Large intestine (tissue), 3 donors: Measurements from ENCODE around the gene AQP7. TPM values are rescaled to one million over a fixed set of nuclear protein-coding genes. Genes with fewer than 3 reads are reported as not detected.
"Not testable (repeated sequence)": the region's sequence is repeated elsewhere in the genome, so short reads cannot be mapped to it uniquely, and the experiment has no call there.

Experiments used
- DNase-seq, 2 donors: peaks; one replicate each; pipeline versions ENCODE4 v3.0.0 to v3.0.0-alpha.2; 2013
- H3K27ac ChIP-seq: one replicate; pipeline ENCODE4 v1.5.1; 2013; ENCODE audit warnings: low read length
- H3K27me3 ChIP-seq: 2 replicates; pipeline ENCODE4 v1.6.1; 2013; ENCODE audit warnings: low read length; ENCODE audit not compliant: control insufficient read depth, insufficient read depth
- H3K36me3 ChIP-seq: 2 replicates; pipeline ENCODE4 v1.6.1; 2013; ENCODE audit warnings: low read length; ENCODE audit not compliant: control insufficient read depth, insufficient read depth
- H3K4me1 ChIP-seq: one replicate; pipeline ENCODE4 v1.6.1; 2013; ENCODE audit warnings: low read length; ENCODE audit not compliant: control insufficient read depth, insufficient read depth
- H3K4me3 ChIP-seq: one replicate; pipeline ENCODE4 v1.5.1; 2013; ENCODE audit warnings: low read length
- H3K9me3 ChIP-seq: one replicate; pipeline ENCODE4 v1.6.1; 2013; ENCODE audit warnings: mild to moderate bottlenecking, low read depth, low read length, moderate library complexity; ENCODE audit not compliant: control insufficient read depth
- WGBS: methylation state at CpG from one replicate; pipeline ENCODE4 v1.1.5; 2013; ENCODE audit warnings: low lambda C conversion rate; ENCODE audit not compliant: insufficient coverage; 5-methylcytosine and 5-hydroxymethylcytosine counted together
- polyA plus RNA-seq: library from polyadenylated mRNA; unstranded; fragments of 120-200 nt; gene quantifications from one replicate; pipeline ENCODE4 v1.2.1, GENCODE V29; 2013

The AQP7 gene
- polyA plus RNA-seq, 1 donor = 40.9 TPM

- H3K36me3 ChIP-seq = no peaks in the 10 kb centered on the region
- peaks cover 31% of the 10 kb centered on the region for H3K4me1 ChIP-seq
- no peak overlapping the region for H3K4me3 ChIP-seq
- H3K27ac ChIP-seq = no peak overlapping the region
- peak in 1 of 2 donors; percentile 33 for DNase-seq
- no CpG with 5 or more reads among the region's 8 CpGs for WGBS
- no peaks in the 10 kb centered on the region for H3K27me3 ChIP-seq
- no peaks in the 10 kb centered on the region for H3K9me3 ChIP-seq
These were observed 15.7 kb upstream of the AQP7 start for GRCh38 chr9:33418090-33418489.

GRCh38 chr9:33416996-33417395 lies 14.6 kb upstream of the AQP7 start:
- no peak for DNase-seq
- H3K9me3 ChIP-seq = no peaks in the 10 kb centered on the region
- H3K4me1 ChIP-seq = peaks cover 31% of the 10 kb centered on the region
- no peaks in the 10 kb centered on the region for H3K36me3 ChIP-seq
- H3K27ac ChIP-seq = peak overlapping the region; percentile 27
- no peak overlapping the region for H3K4me3 ChIP-seq
- no CpG with 5 or more reads among the region's 5 CpGs for WGBS
- no peaks in the 10 kb centered on the region for H3K27me3 ChIP-seq

DNA sequence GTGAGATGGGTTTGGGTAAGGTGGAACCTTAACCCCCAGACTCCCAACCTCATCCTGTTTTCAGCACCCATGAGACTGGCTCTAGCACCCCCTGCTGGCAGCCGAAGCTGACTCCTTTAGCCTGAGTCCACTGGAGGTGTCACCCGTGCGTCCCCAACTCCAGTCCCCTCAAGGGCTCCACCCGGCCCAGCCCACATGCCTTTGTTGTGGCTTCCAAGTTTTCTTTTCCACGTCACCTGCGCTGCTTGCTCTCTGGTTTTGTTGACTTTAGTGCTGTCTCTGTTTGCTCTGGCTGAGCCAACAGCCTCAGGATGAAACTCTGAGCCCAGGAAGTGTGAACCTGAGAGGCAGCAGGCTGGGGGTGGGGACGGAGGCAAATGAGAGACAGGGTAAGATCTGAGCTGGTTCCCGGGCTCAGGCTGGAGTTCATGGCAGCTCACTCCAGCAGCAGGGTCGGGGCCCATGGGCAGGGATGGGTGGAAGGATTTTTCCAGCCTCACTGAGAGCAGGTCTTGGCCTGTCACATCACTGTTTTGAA lies 13.2 kb upstream of the AQP7 start:
- Histone ChIP-seq H3K27me3 (no peaks in the 10 kb centered on the region), H3K9me3 (no peaks in the 10 kb centered on the region), H3K4me3 (no peak overlapping the region), H3K27ac (peak overlapping the region; percentile 42), H3K4me1 (peaks cover 31% of the 10 kb centered on the region), H3K36me3 (no peaks in the 10 kb centered on the region)
- peak; percentile 83 to 90 for DNase-seq
- WGBS = no CpG with 5 or more reads among the region's 9 CpGs

GRCh38 chr9:33414889-33415500 lies 12.6 kb upstream of the AQP7 start:
- H3K9me3 ChIP-seq = no peaks in the 10 kb centered on the region
- no peaks in the 10 kb centered on the region for H3K27me3 ChIP-seq
- peak overlapping the region; percentile 42 for H3K27ac ChIP-seq
- H3K36me3 ChIP-seq = no peaks in the 10 kb centered on the region
- no peak overlapping the region for H3K4me3 ChIP-seq
- peaks cover 31% of the 10 kb centered on the region for H3K4me1 ChIP-seq
- DNase-seq = peak in 1 of 2 donors; percentile 47
- no CpG with 5 or more reads among the region's 13 CpGs for WGBS

GRCh38 chr9:33414268-33414667 lies 11.9 kb upstream of the AQP7 start:
- WGBS = 62% methylated on average over 2 of the region's 3 CpGs
- no peaks in the 10 kb centered on the region for H3K36me3 ChIP-seq
- H3K4me3 ChIP-seq = no peak overlapping the region
- no peaks in the 10 kb centered on the region for H3K27me3 ChIP-seq
- peak in 1 of 2 donors; percentile 26 for DNase-seq
- peak overlapping the region; percentile 42 for H3K27ac ChIP-seq
- H3K4me1 ChIP-seq = peaks cover 31% of the 10 kb centered on the region
- H3K9me3 ChIP-seq = no peaks in the 10 kb centered on the region

DNA sequence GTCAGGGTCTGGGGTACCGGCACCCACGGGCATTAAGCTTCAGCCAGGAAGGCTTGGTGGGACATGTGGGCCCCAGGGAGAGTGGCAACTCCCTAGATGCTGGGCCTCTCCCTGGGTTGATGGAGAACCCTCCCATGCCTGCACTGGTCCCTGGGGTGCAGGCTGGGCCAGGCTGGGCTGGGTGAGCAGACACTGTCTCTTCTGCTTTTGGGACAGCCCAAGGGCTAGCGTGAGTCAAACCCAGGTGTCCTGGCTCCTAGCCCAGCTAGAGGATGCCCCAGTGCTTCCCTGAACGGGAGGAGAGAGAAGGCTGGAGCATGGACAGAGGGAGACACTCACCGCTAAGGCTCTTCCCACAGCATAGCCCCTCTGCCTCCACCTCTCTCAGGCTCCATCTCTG lies 5.7 kb upstream of the AQP7 start:
- Histone ChIP-seq H3K9me3 (no peaks in the 10 kb centered on the region), H3K27me3 (no peaks in the 10 kb centered on the region), H3K4me1 (peaks cover 7% of the 10 kb centered on the region), H3K36me3 (no peaks in the 10 kb centered on the region), H3K4me3 (no peak overlapping the region), H3K27ac (no peak overlapping the region)
- DNase-seq = no peak
- WGBS = no CpG with 5 or more reads among the region's 5 CpGs

GRCh38 chr9:33407061-33407460 lies 4.7 kb upstream of the AQP7 start:
- Histone ChIP-seq H3K36me3 (no peaks in the 10 kb centered on the region), H3K9me3 (no peaks in the 10 kb centered on the region), H3K4me1 (peaks cover 10% of the 10 kb centered on the region), H3K27me3 (no peaks in the 10 kb centered on the region), H3K27ac (no peak overlapping the region), H3K4me3 (no peak overlapping the region)
- no CpG with 5 or more reads among the region's 3 CpGs for WGBS
- DNase-seq = no peak

GRCh38 chr9:33404788-33405362 lies 2.5 kb upstream of the AQP7 start:
- DNase-seq = no peak
- Histone ChIP-seq H3K36me3 (no peaks in the 10 kb centered on the region), H3K4me3 (no peak overlapping the region), H3K27me3 (no peaks in the 10 kb centered on the region), H3K9me3 (no peaks in the 10 kb centered on the region), H3K27ac (no peak overlapping the region), H3K4me1 (peaks cover 10% of the 10 kb centered on the region)
- 50% methylated on average over 1 of the region's 4 CpGs for WGBS

DNA sequence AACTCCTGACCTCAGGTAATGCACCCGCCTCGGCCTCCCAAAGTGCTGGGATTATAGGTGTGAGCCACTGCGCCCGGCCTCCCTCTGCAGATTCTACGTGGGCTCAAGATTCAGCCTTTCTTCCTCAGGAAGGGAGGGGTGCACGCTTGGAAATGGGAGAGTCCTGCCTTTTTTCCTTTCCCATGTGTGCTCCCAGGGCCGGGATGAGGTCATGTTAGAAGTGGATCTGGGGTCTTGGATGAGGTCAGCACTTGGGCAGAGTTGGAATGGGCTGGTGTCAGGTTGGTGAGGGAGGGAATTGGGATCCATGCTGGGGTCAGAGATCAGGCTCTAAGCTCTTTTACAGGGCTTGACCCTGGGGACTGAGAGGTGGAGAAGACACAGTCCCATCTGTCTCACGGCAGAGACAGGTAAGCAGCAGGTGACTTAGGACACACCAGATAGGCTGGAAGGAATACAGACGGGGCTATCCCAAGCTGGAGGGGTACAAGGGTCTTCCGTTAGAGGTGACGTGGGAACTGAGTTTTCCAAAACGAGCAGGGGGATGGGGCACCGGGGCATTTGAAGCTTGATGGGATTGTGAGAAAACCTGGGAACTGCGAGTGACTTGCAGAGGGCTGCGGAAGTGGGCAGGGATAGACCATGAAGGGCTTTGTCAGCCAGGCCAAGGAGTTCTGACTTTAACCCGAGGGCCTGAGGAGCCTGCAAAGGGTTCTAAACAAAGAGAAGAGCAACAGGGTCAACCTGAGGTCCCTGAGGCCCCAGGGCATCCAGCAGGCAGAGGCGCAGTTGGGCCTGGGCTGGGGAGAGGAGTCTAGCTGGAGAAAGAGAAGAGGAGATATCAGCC lies 1.8 kb upstream of the AQP7 start:
- 80% methylated on average over 1 of the region's 17 CpGs for WGBS
- no peak overlapping the region for H3K27ac ChIP-seq
- DNase-seq = no peak

GRCh38 chr9:33401809-33402208 lies 559 bp downstream of the AQP7 start:
- not testable (repeated sequence) for H3K9me3 ChIP-seq, H3K36me3 ChIP-seq, H3K27ac ChIP-seq, H3K4me3 ChIP-seq, DNase-seq, H3K27me3 ChIP-seq
- WGBS = no CpG with 5 or more reads among the region's 10 CpGs
- peaks cover 10% of the 10 kb centered on the region for H3K4me1 ChIP-seq

More for the DNA sequence above, 1.8 kb upstream of the AQP7 start:
- Histone ChIP-seq H3K27me3 (no peaks in the 10 kb centered on the region), H3K36me3 (no peaks in the 10 kb centered on the region), H3K4me1 (peaks cover 10% of the 10 kb centered on the region), H3K4me3 (no peak overlapping the region), H3K9me3 (no peaks in the 10 kb centered on the region)
